Gastroesophageal sphincter (tissue), 4 donors: ENCODE data around the gene ASAH2. TPM values are rescaled to one million over a fixed set of nuclear protein-coding genes. Genes with fewer than 3 reads are reported as not detected.

Experiments
- ATAC-seq: fragments of 150-250 bp; one replicate; pipeline ENCODE4 v1.9.1; 2016; ENCODE audit warnings: mild to moderate bottlenecking, moderate library complexity
- H3K27ac ChIP-seq, 4 donors: fragments of 200-600 bp; sonication (generic) in 3 of 4; 1 replicate in 3 of 4; 2 replicates in 1 of 4; pipeline ENCODE4 v1.5.1; 2016 to 2019
- H3K27me3 ChIP-seq: fragments of 200-600 bp; sonication (generic); one replicate; pipeline ENCODE4 v1.5.1; 2019
- H3K36me3 ChIP-seq, 2 donors: fragments of 200-600 bp; sonication (generic); one replicate each; pipeline ENCODE4 v1.5.1; 2019; ENCODE audit warnings: control low read depth in 1 of 2
- H3K4me1 ChIP-seq, 3 donors: fragments of 200-600 bp; sonication (generic); 1 replicate in 2 of 3; 2 replicates in 1 of 3; pipeline ENCODE4 v1.5.1; 2016 to 2019; ENCODE audit warnings: control low read depth in 2 of 3
- H3K4me3 ChIP-seq, 2 donors: fragments of 200-600 bp; sonication (generic); one replicate each; pipeline ENCODE4 v1.5.1; 2019; ENCODE audit warnings: mild to moderate bottlenecking in 1 of 2, moderate library complexity in 1 of 2
- H3K9me3 ChIP-seq, 3 donors: fragments of 200-600 bp; sonication (generic); one replicate each; pipeline ENCODE4 v1.5.1; 2017 to 2019; ENCODE audit warnings: control low read depth in 2 of 3
- CTCF ChIP-seq, 4 experiments: fragments of 200-600 bp in 2 of 4; fragments of 450-650 bp in 2 of 4; sonication (generic) in 1 of 4; IDR thresholded peaks; one replicate each; pipeline ENCODE4 v1.5.1; 2017 to 2019; ENCODE audit warnings: antibody characterized with exemption in 4 of 4, mild to moderate bottlenecking in 2 of 4, moderate library complexity in 2 of 4
- EP300 ChIP-seq: sonication (generic); formaldehyde crosslinking; IDR thresholded peaks from one replicate; pipeline ENCODE4 v1.6.1; 2017; ENCODE audit warnings: antibody characterized with exemption, mild to moderate bottlenecking
- POLR2A ChIP-seq, 2 donors: fragments of 450-650 bp; IDR thresholded peaks; one replicate each; pipeline ENCODE4 v1.6.1; 2017; ENCODE audit warnings: antibody characterized with exemption in 2 of 2, mild to moderate bottlenecking in 2 of 2, moderate library complexity in 1 of 2
- POLR2AphosphoS5 ChIP-seq: sonication (generic); formaldehyde crosslinking; IDR thresholded peaks from one replicate; pipeline ENCODE4 v1.6.1; 2017; ENCODE audit warnings: antibody characterized with exemption
- WGBS, 2 donors: methylation state at CpG; one replicate each; pipeline ENCODE4 v1.1.5; 2018; ENCODE audit warnings: low coverage in 1 of 2; 5-methylcytosine and 5-hydroxymethylcytosine counted together
- total RNA-seq, 4 donors: library from RNA; depleted of rRNA; stranded (reverse); fragments of >200 nt; gene quantifications; one replicate each; pipeline ENCODE4 v1.1.0, GENCODE V29; 2016

The ASAH2 gene
- total RNA-seq, 4 donors from 2014 or later: 0.27 to 1.2 (median 0.61) TPM

DNA sequence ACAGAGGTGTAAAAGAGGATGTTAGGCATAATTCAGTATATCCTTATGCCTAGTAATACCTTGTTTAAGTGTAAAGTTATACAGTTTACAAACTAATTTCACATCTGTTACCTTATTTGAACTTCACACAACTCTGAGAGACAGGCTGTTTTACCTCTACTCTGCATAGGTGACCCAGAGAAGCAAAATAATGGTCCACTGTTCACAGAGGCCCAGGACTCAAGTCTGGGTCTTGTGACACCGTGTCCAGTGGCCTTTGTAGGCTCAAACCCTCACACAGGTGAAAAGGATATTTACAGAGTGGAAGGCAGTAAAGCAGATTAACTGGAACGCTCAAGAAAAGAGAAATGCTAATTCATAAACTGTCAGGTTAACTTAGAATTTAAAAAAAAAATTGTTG lies 32.1 kb downstream of the ASAH2 start:
- H3K9me3 ChIP-seq: no peaks in the 10 kb centered on the region
- H3K27me3 ChIP-seq: no peaks in the 10 kb centered on the region
- WGBS, 2 donors: 72 to 85% methylated on average over 2 of the region's 2 CpGs
- H3K27ac ChIP-seq: no peak overlapping the region
- H3K4me1 ChIP-seq: no peaks in the 10 kb centered on the region
- no peak for TF ChIP-seq POLR2A (IDR thresholded peaks at IDR 0.05)
- TF ChIP-seq EP300: no peak
- no peak for TF ChIP-seq POLR2AphosphoS5
- TF ChIP-seq CTCF (IDR thresholded peaks at IDR 0.05): no peak
- no peak overlapping the region for H3K4me3 ChIP-seq
- ATAC-seq: no peak
- H3K36me3 ChIP-seq: no peaks in the 10 kb centered on the region

GRCh38 chr10:50216894-50217293 lies 34.4 kb downstream of the ASAH2 start:
- no peaks in the 10 kb centered on the region for H3K36me3 ChIP-seq
- ATAC-seq: no peak
- 60 to 73% methylated on average over 1 to 3 of the region's 3 CpGs for WGBS, 2 donors

GRCh38 chr10:50216418-50216817 lies 34.9 kb downstream of the ASAH2 start:
- TF ChIP-seq EP300 (no peak), POLR2AphosphoS5 (no peak), POLR2A (IDR thresholded peaks at IDR 0.05) (no peak), CTCF (IDR thresholded peaks at IDR 0.05) (no peak)
- Histone ChIP-seq H3K4me3 (no peak overlapping the region), H3K36me3 (no peaks in the 10 kb centered on the region), H3K9me3 (no peaks in the 10 kb centered on the region), H3K4me1 (no peaks in the 10 kb centered on the region), H3K27ac (no peak overlapping the region), H3K27me3 (no peaks in the 10 kb centered on the region)
- no peak for ATAC-seq

More at GRCh38 chr10:50216894-50217293, 34.4 kb downstream of the ASAH2 start:
- no peak for TF ChIP-seq POLR2A (IDR thresholded peaks at IDR 0.05)
- TF ChIP-seq CTCF (IDR thresholded peaks at IDR 0.05): no peak
- no peak for TF ChIP-seq POLR2AphosphoS5
- no peak for TF ChIP-seq EP300
- H3K4me1 ChIP-seq: no peaks in the 10 kb centered on the region
- H3K9me3 ChIP-seq: no peaks in the 10 kb centered on the region
- H3K27me3 ChIP-seq: no peaks in the 10 kb centered on the region
- no peak overlapping the region for H3K4me3 ChIP-seq
- H3K27ac ChIP-seq: no peak overlapping the region

DNA sequence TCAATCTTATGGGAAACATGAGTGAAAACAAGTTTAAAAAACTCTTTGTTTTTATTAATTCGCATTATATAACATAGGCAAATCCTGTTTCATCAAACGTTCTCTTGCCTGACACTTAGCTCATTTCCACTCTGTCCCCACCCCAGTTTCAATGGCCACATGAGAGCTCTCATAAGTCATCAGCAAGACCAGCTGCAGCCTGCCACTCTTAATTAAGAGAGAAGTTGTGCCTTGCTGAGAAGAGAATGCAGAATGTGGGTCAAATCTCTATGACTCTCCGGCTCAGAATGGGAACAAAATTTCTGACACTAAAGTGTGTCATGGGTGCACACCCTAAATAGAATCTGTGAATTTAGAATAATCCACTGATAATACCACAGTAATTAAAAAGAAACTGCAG lies 39.6 kb downstream of the ASAH2 start:
- Histone ChIP-seq H3K27ac (no peak overlapping the region), H3K9me3 (no peaks in the 10 kb centered on the region), H3K36me3 (no peaks in the 10 kb centered on the region), H3K27me3 (no peaks in the 10 kb centered on the region), H3K4me1 (no peaks in the 10 kb centered on the region), H3K4me3 (no peak overlapping the region)
- WGBS, 2 donors: 73 to 75% methylated on average over 3 of the region's 3 CpGs
- no peak for ATAC-seq
- TF ChIP-seq EP300 (no peak), CTCF (IDR thresholded peaks at IDR 0.05) (no peak), POLR2A (IDR thresholded peaks at IDR 0.05) (no peak), POLR2AphosphoS5 (no peak)

DNA sequence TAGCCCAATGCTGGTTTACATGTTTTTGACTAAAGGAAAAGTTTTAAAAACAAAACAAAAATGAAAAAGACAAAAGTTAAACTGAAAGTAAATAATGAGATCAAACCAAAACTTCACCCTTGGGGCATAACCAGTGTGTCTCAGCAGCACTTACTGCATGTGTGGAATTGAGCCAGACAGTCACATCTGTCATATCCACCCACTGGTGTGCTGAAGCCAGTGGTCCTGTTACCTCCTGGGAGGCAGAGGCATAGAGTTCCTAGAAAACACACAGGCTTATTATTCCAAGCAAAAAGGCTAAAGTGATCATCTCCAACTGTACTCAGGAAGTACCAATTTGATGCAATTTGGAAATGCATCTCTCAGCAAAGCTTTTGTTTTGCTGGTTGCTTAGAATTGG lies 40.4 kb downstream of the ASAH2 start:
- TF ChIP-seq EP300: no peak
- TF ChIP-seq POLR2AphosphoS5: no peak
- TF ChIP-seq CTCF (IDR thresholded peaks at IDR 0.05): no peak
- TF ChIP-seq POLR2A (IDR thresholded peaks at IDR 0.05): no peak
- ATAC-seq: no peak

More for the DNA sequence above, 40.4 kb downstream of the ASAH2 start:
- H3K27me3 ChIP-seq: peaks cover 3% of the 10 kb centered on the region
- H3K4me1 ChIP-seq: no peaks in the 10 kb centered on the region
- no peak overlapping the region for H3K27ac ChIP-seq
- no peak overlapping the region for H3K4me3 ChIP-seq
- no peaks in the 10 kb centered on the region for H3K9me3 ChIP-seq
- H3K36me3 ChIP-seq: no peaks in the 10 kb centered on the region

Other genes with a start within 250 kb of the ASAH2 start
- gene WASHC2A, start 183.6 kb downstream of the ASAH2 start, total RNA-seq: 10 to 100 TPM; 30.4 to 44.7 (median 38.6) TPM